A549 (cell line): Measurements from ENCODE around the gene TMEM135. TPM values are rescaled to one million over a fixed set of nuclear protein-coding genes. Genes with fewer than 3 reads are reported as not detected.

Source experiments
- ATAC-seq, 2 experiments: fragments of 200-7000 bp in 1 of 2; fragments of >200 bp in 1 of 2; cut with Nextera tagmentation in 1 of 2; cut with Tn5 transposase in 1 of 2; 3 replicates each; pipeline versions ENCODE4 v1.8.0 to v1.9.1; 2018 to 2020; ENCODE audit warnings: mild to moderate bottlenecking in 1 of 2, moderate library complexity in 1 of 2
- CTCF ChIA-PET: fragments of 300-600 bp; sonication (Branson Sonifier 250); formaldehyde crosslinking; extraction: SDS; loops from one replicate; lab custom pipeline; 2021; ENCODE audit warnings: antibody characterized with exemption, inconsistent platforms; lab: Yijun Ruan, JAX
- POLR2A ChIA-PET: fragments of 350-600 bp; formaldehyde crosslinking; extraction: SDS; loops from one replicate; lab custom pipeline; 2021; ENCODE audit warnings: antibody characterized with exemption, inconsistent platforms; lab: Yijun Ruan, JAX
- DNase-seq, 2 experiments: peaks; one replicate each; pipeline versions ENCODE4 v3.0.0 to v3.0.0-alpha.2; 2011 to 2016; ENCODE audit warnings: low read depth in 1 of 2, low spot score in 1 of 2
- FAIRE-seq: peaks from 2 replicates; lab custom pipeline; 2011; peaks lifted over from hg19 to GRCh38; lab: Jason Lieb, UNC
- H3K27ac ChIP-seq, 2 experiments: fragments of >200 bp; sonication (Bioruptor Twin); formaldehyde crosslinking; 3 replicates each; pipeline ENCODE4 v1.5.1; 2016 to 2017
- H3K4me1 ChIP-seq: fragments of >200 bp; sonication (Bioruptor Twin); formaldehyde crosslinking; 3 replicates; pipeline ENCODE4 v1.6.1; 2016
- H3K4me2 ChIP-seq: fragments of >200 bp; sonication (Bioruptor Twin); formaldehyde crosslinking; 3 replicates; pipeline ENCODE4 v1.6.1; 2016
- H3K4me3 ChIP-seq: fragments of >200 bp; sonication (Bioruptor Twin); formaldehyde crosslinking; 3 replicates; pipeline ENCODE4 v1.5.1; 2016
- H3K9me3 ChIP-seq: fragments of >200 bp; sonication (Bioruptor Twin); formaldehyde crosslinking; 3 replicates; pipeline ENCODE4 v1.6.1; 2016
- CBX2 ChIP-seq: fragments of 200-600 bp; sonication (generic); IDR thresholded peaks from 2 replicates; pipeline ENCODE4 v1.6.1; 2016; ENCODE audit warnings: low read depth, mild to moderate bottlenecking, borderline replicate concordance
- CHD2 ChIP-seq: fragments of 150-350 bp; IDR thresholded peaks from 2 replicates; pipeline ENCODE4 v1.6.1; 2014; ENCODE audit warnings: low read length; ENCODE audit not compliant: partially characterized antibody
- EHF ChIP-seq: fragments of 250-450 bp; sonication (Bioruptor Pico); IDR thresholded peaks from 2 replicates; pipeline ENCODE4 v1.5.0; 2020; ENCODE audit warnings: mild to moderate bottlenecking
- EP300 ChIP-seq, 2 experiments: fragments of >200 bp; sonication (Bioruptor Twin); formaldehyde crosslinking; IDR thresholded peaks; 2 replicates in 1 of 2; 3 replicates in 1 of 2; pipeline ENCODE4 v1.6.1; 2016 to 2017
- FOSB ChIP-seq: fragments of 250-450 bp; sonication (Bioruptor Pico); IDR thresholded peaks from 2 replicates; pipeline ENCODE4 v1.5.0; 2020; ENCODE audit warnings: mild to moderate bottlenecking, moderate library complexity
- HDAC2 ChIP-seq: fragments of 200-600 bp; sonication (generic); IDR thresholded peaks from 2 replicates; pipeline ENCODE4 v1.6.1; 2016
- JUN ChIP-seq, 2 experiments: fragments of >200 bp; sonication (Bioruptor Twin); formaldehyde crosslinking; IDR thresholded peaks; 2 replicates in 1 of 2; 3 replicates in 1 of 2; pipeline ENCODE4 v1.6.1; 2016 to 2017
- JUNB ChIP-seq: fragments of >200 bp; sonication (Bioruptor Twin); formaldehyde crosslinking; IDR thresholded peaks from 2 replicates; pipeline ENCODE4 v1.6.1; 2016
- KDM5A ChIP-seq: fragments of 200-600 bp; sonication (generic); IDR thresholded peaks from 2 replicates; pipeline ENCODE4 v1.6.1; 2016; ENCODE audit warnings: antibody characterized with exemption, mild to moderate bottlenecking
- MAFK ChIP-seq: fragments of 450-650 bp; IDR thresholded peaks from 2 replicates; pipeline ENCODE4 v1.6.1; 2014; ENCODE audit not compliant: partially characterized antibody
- MAZ ChIP-seq: fragments of 150-350 bp; IDR thresholded peaks from 2 replicates; pipeline ENCODE4 v1.6.1; 2014; ENCODE audit warnings: antibody characterized with exemption, low read depth, low read length, borderline replicate concordance
- MYC ChIP-seq: IDR thresholded peaks from 2 replicates; pipeline ENCODE4 v1.6.1; 2012; ENCODE audit warnings: mild to moderate bottlenecking, inconsistent platforms, low read length, improper control_type of control experiment, borderline replicate concordance
- NFE2L2 ChIP-seq: fragments of 150-350 bp; conservative IDR thresholded peaks from 2 replicates; pipeline ENCODE4 v1.6.1; 2014; ENCODE audit warnings: low read length
- POLR2A ChIP-seq: IDR thresholded peaks from 2 replicates; pipeline ENCODE4 v1.6.1; 2012; ENCODE audit warnings: mild to moderate bottlenecking, low read length
- SMC3 ChIP-seq: fragments of >200 bp; sonication (Bioruptor Twin); formaldehyde crosslinking; IDR thresholded peaks from 3 replicates; pipeline ENCODE4 v1.6.1; 2018; ENCODE audit warnings: inconsistent platforms
- ZFP36 ChIP-seq: fragments of 450-650 bp; IDR thresholded peaks from 2 replicates; pipeline ENCODE4 v1.6.1; 2014; ENCODE audit warnings: borderline replicate concordance; ENCODE audit not compliant: partially characterized antibody
- WGBS: methylation state at CpG from one replicate; pipeline ENCODE4 v1.1.6; 2017; ENCODE audit errors: missing lambda C conversion rate; 5-methylcytosine and 5-hydroxymethylcytosine counted together
- polyA plus RNA-seq, 4 experiments: library from polyadenylated mRNA; depleted of rRNA in 3 of 4; stranded (reverse); fragments of >200 nt; fragmentation: RNase III in 1 of 4; extraction: RNeasy Plus Mini Kit Qiagen cat#74134 plus additional on column Dnase treatment in 1 of 4; gene quantifications; 2 replicates in 3 of 4; 3 replicates in 1 of 4; pipeline ENCODE4 v1.2.3, GENCODE V29; 2011 to 2017
- TF ChIP-seq, protein P1 (sequence below): IDR thresholded peaks from 2 replicates; pipeline ENCODE4 v1.6.1; 2012
- TF ChIP-seq, protein P2 (sequence below): fragments of 150-350 bp; IDR thresholded peaks from 2 replicates; pipeline ENCODE4 v1.6.1; 2014; ENCODE audit warnings: low read depth, mild to moderate bottlenecking, low read length
- TF ChIP-seq, protein P3 (sequence below): IDR thresholded peaks from 2 replicates; pipeline ENCODE4 v1.6.1; 2012; ENCODE audit warnings: low read depth, borderline replicate concordance
- TF ChIP-seq, protein P4 (sequence below): fragments of 450-650 bp; IDR thresholded peaks from 2 replicates; pipeline ENCODE4 v1.6.1; 2014; ENCODE audit warnings: antibody characterized with exemption
- TF ChIP-seq, protein P5 (sequence below): fragments of >200 bp; sonication (Bioruptor Twin); formaldehyde crosslinking; IDR thresholded peaks from 3 replicates; pipeline ENCODE4 v1.5.1; 2016

TMEM135 gene
- polyA plus RNA-seq, 2 of the 4 experiments (the other 2 are of a cell fraction), result 18.4 to 18.5 TPM

DNA sequence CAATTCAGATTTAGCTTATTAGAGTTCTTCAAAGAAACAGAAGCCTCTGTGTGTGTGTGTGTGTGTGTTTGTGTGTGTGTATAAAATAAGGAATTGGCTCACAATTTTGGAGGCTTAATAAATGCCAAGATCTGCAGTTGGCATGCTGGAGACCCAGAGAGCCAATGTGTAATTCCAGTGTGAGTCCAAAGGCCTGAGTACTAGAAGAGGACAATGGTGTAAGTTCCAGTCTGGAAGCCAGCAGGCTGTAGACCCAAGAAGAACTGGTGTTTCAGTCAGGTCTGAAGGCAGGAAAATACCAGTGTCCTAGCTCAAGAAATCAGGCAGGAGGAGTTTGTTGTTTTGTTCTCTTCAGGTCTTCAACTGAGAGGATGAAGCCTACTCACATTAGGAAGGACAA, 20.0 kb downstream of the TMEM135 start:
- Histone ChIP-seq H3K27ac (no peak overlapping the region), H3K4me2 (no peak overlapping the region), H3K4me1 (0 out of 3 replicates have a peak, but pooled peaks cover 3% of the 10 kb centered on the region), H3K9me3 (no peaks in the 10 kb centered on the region), H3K4me3 (no peak overlapping the region)
- no peak for DNase-seq
- ATAC-seq, result no peak
- TF ChIP-seq JUNB, result no peak
- no peak for TF ChIP-seq MAZ
- TF ChIP-seq NFE2L2, result no peak
- no peak for TF ChIP-seq FOSB
- no peak for TF ChIP-seq EHF (CRISPR knock-in tag)
- no peak for TF ChIP-seq CHD2
- TF ChIP-seq, protein P1, sequence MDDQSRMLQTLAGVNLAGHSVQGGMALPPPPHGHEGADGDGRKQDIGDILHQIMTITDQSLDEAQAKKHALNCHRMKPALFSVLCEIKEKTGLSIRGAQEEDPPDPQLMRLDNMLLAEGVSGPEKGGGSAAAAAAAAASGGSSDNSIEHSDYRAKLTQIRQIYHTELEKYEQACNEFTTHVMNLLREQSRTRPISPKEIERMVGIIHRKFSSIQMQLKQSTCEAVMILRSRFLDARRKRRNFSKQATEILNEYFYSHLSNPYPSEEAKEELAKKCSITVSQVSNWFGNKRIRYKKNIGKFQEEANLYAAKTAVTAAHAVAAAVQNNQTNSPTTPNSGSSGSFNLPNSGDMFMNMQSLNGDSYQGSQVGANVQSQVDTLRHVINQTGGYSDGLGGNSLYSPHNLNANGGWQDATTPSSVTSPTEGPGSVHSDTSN, result no peak
- no peak for TF ChIP-seq EP300 (IDR thresholded peaks at IDR 0.05)
- TF ChIP-seq, protein P2, sequence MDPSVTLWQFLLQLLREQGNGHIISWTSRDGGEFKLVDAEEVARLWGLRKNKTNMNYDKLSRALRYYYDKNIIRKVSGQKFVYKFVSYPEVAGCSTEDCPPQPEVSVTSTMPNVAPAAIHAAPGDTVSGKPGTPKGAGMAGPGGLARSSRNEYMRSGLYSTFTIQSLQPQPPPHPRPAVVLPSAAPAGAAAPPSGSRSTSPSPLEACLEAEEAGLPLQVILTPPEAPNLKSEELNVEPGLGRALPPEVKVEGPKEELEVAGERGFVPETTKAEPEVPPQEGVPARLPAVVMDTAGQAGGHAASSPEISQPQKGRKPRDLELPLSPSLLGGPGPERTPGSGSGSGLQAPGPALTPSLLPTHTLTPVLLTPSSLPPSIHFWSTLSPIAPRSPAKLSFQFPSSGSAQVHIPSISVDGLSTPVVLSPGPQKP, result no peak
- FAIRE-seq, result no peak
- CTCF ChIA-PET, result interaction anchor here (0.6 kb wide), 1 partner anchor 17 kb away, joined by 3 read pairs; no protein-coding TSS in a partner anchor
- POLR2A ChIA-PET, result interaction anchor here (0.6 kb wide), 1 partner anchor 29 kb away, joined by 4 read pairs; no protein-coding TSS in a partner anchor

DNA sequence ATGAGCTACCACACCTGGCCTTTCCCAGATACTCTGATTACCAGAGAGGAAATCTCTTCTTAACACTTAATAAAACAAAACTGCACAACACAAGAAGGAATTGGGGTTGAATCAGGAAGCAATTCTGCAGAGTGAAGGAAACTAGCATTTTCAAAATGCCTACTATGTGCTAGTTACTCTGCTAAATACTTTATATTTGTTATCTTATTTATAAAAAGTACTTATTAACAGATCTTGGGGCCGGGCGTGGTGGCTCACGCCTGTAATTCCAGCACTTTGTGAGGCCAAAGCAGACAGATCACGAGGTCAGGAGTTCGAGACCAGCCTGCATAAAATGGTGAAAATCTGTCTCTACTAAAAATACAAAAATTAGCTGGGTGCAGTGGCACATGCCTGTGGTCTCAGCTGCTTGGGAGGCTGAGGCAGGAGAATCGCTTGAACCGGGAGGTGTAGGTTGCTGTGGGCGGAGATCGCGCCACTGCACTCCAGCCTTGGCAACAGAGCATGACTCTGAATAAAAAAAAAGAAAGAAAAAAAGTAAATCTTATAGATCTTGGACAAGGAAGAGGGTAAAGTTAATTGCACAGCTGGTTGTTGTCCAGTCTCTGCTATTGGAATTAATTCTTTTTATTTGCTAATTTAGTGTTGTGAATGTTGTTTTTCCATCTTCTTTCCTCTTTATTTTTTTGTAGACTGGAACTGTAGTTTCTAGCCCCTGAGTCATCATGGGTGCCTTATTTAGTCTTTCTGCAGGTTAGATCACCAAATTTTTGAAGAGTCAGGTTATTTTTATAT, 22.1 kb downstream of the TMEM135 start:
- Histone ChIP-seq H3K4me2 (no peak overlapping the region), H3K4me3 (no peak overlapping the region), H3K9me3 (no peaks in the 10 kb centered on the region), H3K4me1 (0 out of 3 replicates have a peak, but pooled peaks cover 3% of the 10 kb centered on the region), H3K27ac (no peak overlapping the region)
- TF ChIP-seq SMC3 (no peak), HDAC2 (no peak), CBX2 (no peak)
- TF ChIP-seq, protein P3, sequence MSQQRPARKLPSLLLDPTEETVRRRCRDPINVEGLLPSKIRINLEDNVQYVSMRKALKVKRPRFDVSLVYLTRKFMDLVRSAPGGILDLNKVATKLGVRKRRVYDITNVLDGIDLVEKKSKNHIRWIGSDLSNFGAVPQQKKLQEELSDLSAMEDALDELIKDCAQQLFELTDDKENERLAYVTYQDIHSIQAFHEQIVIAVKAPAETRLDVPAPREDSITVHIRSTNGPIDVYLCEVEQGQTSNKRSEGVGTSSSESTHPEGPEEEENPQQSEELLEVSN, result no peak
- TF ChIP-seq, protein P4, sequence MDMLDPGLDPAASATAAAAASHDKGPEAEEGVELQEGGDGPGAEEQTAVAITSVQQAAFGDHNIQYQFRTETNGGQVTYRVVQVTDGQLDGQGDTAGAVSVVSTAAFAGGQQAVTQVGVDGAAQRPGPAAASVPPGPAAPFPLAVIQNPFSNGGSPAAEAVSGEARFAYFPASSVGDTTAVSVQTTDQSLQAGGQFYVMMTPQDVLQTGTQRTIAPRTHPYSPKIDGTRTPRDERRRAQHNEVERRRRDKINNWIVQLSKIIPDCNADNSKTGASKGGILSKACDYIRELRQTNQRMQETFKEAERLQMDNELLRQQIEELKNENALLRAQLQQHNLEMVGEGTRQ, result no peak
- ChIA-PET POLR2A (no interaction called here), CTCF (no interaction called here)
- ATAC-seq (no peak), DNase-seq (no peak), FAIRE-seq (no peak)
- WGBS, result 92% methylated on average over 10 of the region's 10 CpGs

DNA sequence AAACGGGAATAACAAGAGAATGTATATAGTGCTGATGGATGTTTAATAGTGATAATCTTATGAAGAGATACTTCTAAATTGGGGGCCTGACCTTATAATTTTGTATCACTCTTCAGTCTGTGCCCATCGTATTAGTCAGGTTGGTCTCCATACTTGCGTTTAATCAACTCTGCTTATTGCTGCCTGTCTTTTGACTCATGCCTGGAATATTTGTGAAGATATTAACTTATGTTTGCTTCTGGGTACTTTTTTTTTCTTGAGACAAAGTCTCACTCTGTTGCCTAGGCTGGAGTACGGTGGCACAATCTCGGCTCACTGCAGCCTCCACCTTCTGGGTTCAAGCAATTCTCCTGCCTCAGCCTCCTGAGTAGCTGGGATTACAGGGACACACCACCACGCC, 24.0 kb downstream of the TMEM135 start:
- H3K4me3 ChIP-seq, result no peak overlapping the region
- no peak overlapping the region for H3K4me2 ChIP-seq
- TF ChIP-seq JUN (IDR thresholded peaks at IDR 0.05) (no peak), POLR2A (no peak), EHF (CRISPR knock-in tag) (no peak), FOSB (no peak), MAFK (no peak), MYC (no peak), KDM5A (no peak), ZFP36 (no peak), JUNB (no peak)
- TF ChIP-seq, protein P5, sequence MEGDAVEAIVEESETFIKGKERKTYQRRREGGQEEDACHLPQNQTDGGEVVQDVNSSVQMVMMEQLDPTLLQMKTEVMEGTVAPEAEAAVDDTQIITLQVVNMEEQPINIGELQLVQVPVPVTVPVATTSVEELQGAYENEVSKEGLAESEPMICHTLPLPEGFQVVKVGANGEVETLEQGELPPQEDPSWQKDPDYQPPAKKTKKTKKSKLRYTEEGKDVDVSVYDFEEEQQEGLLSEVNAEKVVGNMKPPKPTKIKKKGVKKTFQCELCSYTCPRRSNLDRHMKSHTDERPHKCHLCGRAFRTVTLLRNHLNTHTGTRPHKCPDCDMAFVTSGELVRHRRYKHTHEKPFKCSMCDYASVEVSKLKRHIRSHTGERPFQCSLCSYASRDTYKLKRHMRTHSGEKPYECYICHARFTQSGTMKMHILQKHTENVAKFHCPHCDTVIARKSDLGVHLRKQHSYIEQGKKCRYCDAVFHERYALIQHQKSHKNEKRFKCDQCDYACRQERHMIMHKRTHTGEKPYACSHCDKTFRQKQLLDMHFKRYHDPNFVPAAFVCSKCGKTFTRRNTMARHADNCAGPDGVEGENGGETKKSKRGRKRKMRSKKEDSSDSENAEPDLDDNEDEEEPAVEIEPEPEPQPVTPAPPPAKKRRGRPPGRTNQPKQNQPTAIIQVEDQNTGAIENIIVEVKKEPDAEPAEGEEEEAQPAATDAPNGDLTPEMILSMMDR, result no peak
- ATAC-seq (no peak), DNase-seq (no peak), FAIRE-seq (no peak)
- no peak overlapping the region for H3K27ac ChIP-seq
- H3K9me3 ChIP-seq, result no peaks in the 10 kb centered on the region
- H3K4me1 ChIP-seq, result 0 out of 3 replicates have a peak, but pooled peaks cover 3% of the 10 kb centered on the region
- WGBS, result 88% methylated on average over 6 of the region's 6 CpGs
- ChIA-PET CTCF (no interaction called here), POLR2A (no interaction called here)
